Measurements from ENCODE around the gene ID4.

GRCh38 chr6:19830171-19830570 is 7.0 kb upstream of the ID4 start:
- no peak for TF ChIP-seq CTCF (IDR thresholded peaks at IDR 0.05)
- no peak for TF ChIP-seq POLR2AphosphoS5 (IDR thresholded peaks at IDR 0.05; ENCODE audit: insufficient read depth in 1 of 2, low read depth in 1 of 2)
- no peak for TF ChIP-seq POLR2A (IDR thresholded peaks at IDR 0.05)

Measured in vagina (tissue), 2 donors.